Measurements from ENCODE around the gene POLH. TPM values are rescaled to one million over a fixed set of nuclear protein-coding genes. Genes with fewer than 3 reads are reported as not detected.

POLH gene
- total RNA-seq, 2 donors from 2014 or later: 11.2 to 18.8 TPM

GRCh38 chr6:43625393-43625992, 49.5 kb downstream of the POLH start:
- H3K27me3 Mint-ChIP-seq (ENCODE audit: insufficient read depth): no peaks in the 10 kb centered on the region
- no peaks in the 10 kb centered on the region for H3K9me3 Mint-ChIP-seq
- no peak for DNase-seq
- peaks cover 67% of the 10 kb centered on the region for H3K36me3 ChIP-seq (ENCODE audit: control insufficient read depth, insufficient read depth, low read length)
- H3K4me1 ChIP-seq (ENCODE audit: control insufficient read depth, insufficient read depth, low read length): no peaks in the 10 kb centered on the region
- no peak overlapping the region for H3K27ac ChIP-seq (ENCODE audit: low read depth, low read length)
- H3K9me3 ChIP-seq (ENCODE audit: control insufficient read depth, low read length): no peaks in the 10 kb centered on the region
- H3K36me3 Mint-ChIP-seq (ENCODE audit: low read depth): peaks cover 63% of the 10 kb centered on the region
- WGBS, 2 experiments (ENCODE audit: insufficient coverage in 1 of 2, insufficient read length in 1 of 2): 94 to 95% methylated on average over 10 to 16 of the region's 16 CpGs
- H3K4me1 Mint-ChIP-seq: peaks cover 28% of the 10 kb centered on the region
- H3K9ac ChIP-seq (ENCODE audit: extremely low read depth, low read length, poor library complexity, severe bottlenecking): no peak overlapping the region
- H3K27ac Mint-ChIP-seq: peak overlapping the region; percentile 64
- H3K4me3 ChIP-seq (ENCODE audit: low read length): no peak overlapping the region
- no peaks in the 10 kb centered on the region for H3K27me3 ChIP-seq (ENCODE audit: control insufficient read depth, insufficient read depth, low read length, poor library complexity, severe bottlenecking)
- no peak overlapping the region for H3K4me3 Mint-ChIP-seq
- no peak for TF ChIP-seq CTCF (conservative IDR thresholded peaks at IDR 0.05)

DNA sequence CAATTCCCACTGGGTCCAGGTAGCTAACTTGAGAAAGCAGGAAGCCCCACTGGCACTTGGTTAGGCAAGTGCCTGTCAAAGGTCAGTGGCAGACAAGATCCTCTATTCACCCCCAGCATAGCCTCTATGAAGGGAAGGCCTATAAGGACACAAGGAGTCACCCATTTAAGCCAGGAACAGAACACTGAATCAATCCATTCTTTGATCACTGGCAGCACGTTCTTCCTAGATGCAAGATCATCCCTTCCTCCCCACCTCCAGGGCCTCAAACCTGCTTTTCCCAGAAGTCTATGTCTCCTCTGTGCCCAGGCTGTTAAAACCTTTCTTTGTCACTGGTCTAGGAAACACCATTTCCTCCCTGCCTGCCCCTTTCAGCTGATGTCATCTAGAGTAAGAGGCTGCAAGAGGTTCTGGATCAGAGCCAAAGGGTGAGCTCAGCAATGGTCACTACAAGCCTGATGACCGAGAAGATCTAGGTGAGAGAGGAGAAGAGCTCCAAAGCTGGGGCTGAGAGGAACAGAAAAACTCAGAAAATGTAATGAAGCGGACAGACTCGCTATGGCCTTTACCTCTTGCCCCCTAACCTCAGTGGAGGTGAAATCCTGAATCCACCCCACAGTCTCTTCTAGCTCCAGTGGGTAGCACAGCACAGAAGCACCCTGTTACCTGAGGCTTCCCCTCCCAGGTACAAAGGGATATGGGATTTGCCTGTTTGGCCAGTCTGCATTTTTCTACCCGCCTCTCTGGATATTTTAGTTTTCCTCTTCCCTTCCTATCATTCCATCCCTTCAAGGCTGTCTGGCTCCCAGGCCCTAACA, 51.2 kb downstream of the POLH start:
- WGBS, 2 experiments (ENCODE audit: insufficient coverage in 1 of 2, insufficient read length in 1 of 2): 89 to 100% methylated on average over 4 to 5 of the region's 5 CpGs
- Mint-ChIP-seq H3K27me3 (ENCODE audit: insufficient read depth) (no peaks in the 10 kb centered on the region), H3K9me3 (no peaks in the 10 kb centered on the region), H3K27ac (peak overlapping the region; percentile 4), H3K36me3 (ENCODE audit: low read depth) (peaks cover 46% of the 10 kb centered on the region), H3K4me3 (peak overlapping the region; percentile 80), H3K4me1 (peaks cover 29% of the 10 kb centered on the region)
- DNase-seq: no peak
- no peak for TF ChIP-seq CTCF (conservative IDR thresholded peaks at IDR 0.05)
- no peaks in the 10 kb centered on the region for H3K4me1 ChIP-seq (ENCODE audit: control insufficient read depth, insufficient read depth, low read length)
- no peaks in the 10 kb centered on the region for H3K9me3 ChIP-seq (ENCODE audit: control insufficient read depth, low read length)
- peak overlapping the region; percentile 25 for H3K4me3 ChIP-seq (ENCODE audit: low read length)
- H3K27ac ChIP-seq (ENCODE audit: low read depth, low read length): no peak overlapping the region
- H3K27me3 ChIP-seq (ENCODE audit: control insufficient read depth, insufficient read depth, low read length, poor library complexity, severe bottlenecking): no peaks in the 10 kb centered on the region
- peaks cover 49% of the 10 kb centered on the region for H3K36me3 ChIP-seq (ENCODE audit: control insufficient read depth, insufficient read depth, low read length)
- no peak overlapping the region for H3K9ac ChIP-seq (ENCODE audit: extremely low read depth, low read length, poor library complexity, severe bottlenecking)

- Mint-ChIP-seq H3K4me3 (peak overlapping the region; percentile 80), H3K4me1 (peaks cover 29% of the 10 kb centered on the region), H3K9me3 (no peaks in the 10 kb centered on the region), H3K27me3 (ENCODE audit: insufficient read depth) (no peaks in the 10 kb centered on the region), H3K27ac (peak overlapping the region; percentile 93), H3K36me3 (ENCODE audit: low read depth) (peaks cover 33% of the 10 kb centered on the region)
- Histone ChIP-seq H3K27me3 (ENCODE audit: control insufficient read depth, insufficient read depth, low read length, poor library complexity, severe bottlenecking) (no peaks in the 10 kb centered on the region), H3K27ac (ENCODE audit: low read depth, low read length) (peak overlapping the region; percentile 66), H3K9me3 (ENCODE audit: control insufficient read depth, low read length) (no peaks in the 10 kb centered on the region), H3K4me3 (ENCODE audit: low read length) (peak overlapping the region; percentile 99), H3K4me1 (ENCODE audit: control insufficient read depth, insufficient read depth, low read length) (no peaks in the 10 kb centered on the region), H3K36me3 (ENCODE audit: control insufficient read depth, insufficient read depth, low read length) (peaks cover 36% of the 10 kb centered on the region), H3K9ac (ENCODE audit: extremely low read depth, low read length, poor library complexity, severe bottlenecking) (peak overlapping the region; percentile 71)
- no peak for TF ChIP-seq CTCF (conservative IDR thresholded peaks at IDR 0.05)
- 15 to 23% methylated on average over 9 to 25 of the region's 25 CpGs for WGBS, 2 experiments (ENCODE audit: insufficient coverage in 1 of 2, insufficient read length in 1 of 2)
- peak; percentile 87 for DNase-seq
Observed at GRCh38 chr6:43628393-43629103, 52.6 kb downstream of the POLH start.
